ENCODE data around the gene CHIT1. TPM values are rescaled to one million over a fixed set of nuclear protein-coding genes. Genes with fewer than 3 reads are reported as not detected.

The CHIT1 gene
- total and polyA plus RNA-seq, 2 of the 8 experiments (the other 6 are each of a cell fraction or from before 2014, with no cell fraction given) = not detected

DNA sequence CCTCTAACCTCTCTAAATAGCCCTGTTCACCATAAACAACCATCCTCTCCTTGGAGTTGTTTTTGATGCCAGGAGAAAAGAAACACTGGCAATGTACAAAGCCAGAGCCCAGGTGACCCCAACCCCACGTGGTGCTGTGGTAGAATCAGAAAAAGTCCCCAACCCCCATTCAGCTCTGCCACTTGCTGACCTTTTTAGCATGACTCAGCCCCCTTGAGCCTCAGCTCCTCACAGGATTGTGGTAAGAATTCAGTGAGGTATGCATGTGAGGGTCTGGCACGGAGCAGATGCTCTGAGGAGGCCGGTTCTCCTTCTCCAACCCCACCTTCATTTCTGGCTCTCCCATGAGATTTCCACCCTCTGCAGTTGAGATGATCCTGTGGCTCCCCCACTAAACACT is 31.8 kb downstream of the CHIT1 start (continued):
- no peak for TF ChIP-seq CTCF (IDR thresholded peaks at IDR 0.05; ENCODE audit: control extremely low read depth in 1 of 3, insufficient read depth in 1 of 3, low read depth in 1 of 3, low read length in 3 of 3)
- no peak for TF ChIP-seq SP1 (IDR thresholded peaks at IDR 0.05; ENCODE audit: low read depth, low read length)
- TF ChIP-seq CEBPB (IDR thresholded peaks at IDR 0.05; ENCODE audit: low read depth, low read length) = no peak
- TF ChIP-seq ATF3 (IDR thresholded peaks at IDR 0.05; ENCODE audit: insufficient read depth, low read depth, low read length) = no peak
- TF ChIP-seq KDM4A (IDR thresholded peaks at IDR 0.05; ENCODE audit: low read depth, low read length, severe bottlenecking) = no peak

Data from H1 (cell line).